H1 (cell line): Measurements from ENCODE around the gene NEDD1. TPM values are rescaled to one million over a fixed set of nuclear protein-coding genes. Genes with fewer than 3 reads are reported as not detected.
A peak's percentile ranks its signal among the peaks of the same experiment; 100 is the strongest.

Source experiments
- CTCF ChIA-PET: fragments of 300-600 bp; sonication (Branson Sonifier 250); formaldehyde crosslinking; loops from one replicate; lab custom pipeline; 2021; ENCODE audit not compliant: partially characterized antibody; lab: Charles Lee
- POLR2A ChIA-PET: fragments of 300-600 bp; sonication (Branson Sonifier 250); formaldehyde crosslinking; loops from one replicate; lab custom pipeline; 2021; ENCODE audit warnings: inconsistent platforms; ENCODE audit not compliant: partially characterized antibody; lab: Charles Lee
- DNase-seq, 2 experiments: peaks; one replicate each; pipeline versions ENCODE4 v3.0.0 to v3.0.0-alpha.2; 2010 to 2022; ENCODE audit warnings: low spot score in 2 of 2, low read depth in 1 of 2, mixed read lengths in 1 of 2
- FAIRE-seq: peaks from 2 replicates; lab custom pipeline; 2011; peaks lifted over from hg19 to GRCh38; lab: Jason Lieb, UNC
- H2AFZ ChIP-seq: 2 replicates; pipeline ENCODE4 v1.8.1; 2012; ENCODE audit warnings: low read length, inconsistent platforms
- H2AK5ac ChIP-seq: 2 replicates; pipeline ENCODE4 v1.6.1; 2013; ENCODE audit warnings: low read depth, low read length
- H2BK120ac ChIP-seq: replicated peaks from 2 replicates; pipeline ENCODE3; 2013; ENCODE audit warnings: low read depth, low read length, inconsistent platforms
- H2BK12ac ChIP-seq: 2 replicates; pipeline ENCODE4 v1.6.1; 2013; ENCODE audit warnings: low read depth, low read length
- H2BK15ac ChIP-seq: 2 replicates; pipeline ENCODE4 v1.6.1; 2013; ENCODE audit warnings: low read length
- H2BK20ac ChIP-seq: 2 replicates; pipeline ENCODE4 v1.6.1; 2013; ENCODE audit warnings: low read length
- H2BK5ac ChIP-seq: 2 replicates; pipeline ENCODE4 v1.6.1; 2013; ENCODE audit warnings: low read depth, low read length
- H3K14ac ChIP-seq: 2 replicates; pipeline ENCODE4 v1.6.1; 2013; ENCODE audit warnings: inconsistent platforms; ENCODE audit not compliant: insufficient read length
- H3K18ac ChIP-seq: 2 replicates; pipeline ENCODE4 v1.6.1; 2013; ENCODE audit warnings: low read length; ENCODE audit errors: extremely low read depth
- H3K23ac ChIP-seq: 2 replicates; pipeline ENCODE4 v1.6.1; 2013; ENCODE audit warnings: inconsistent platforms; ENCODE audit not compliant: insufficient read length
- H3K23me2 ChIP-seq: 2 replicates; pipeline ENCODE4 v1.6.1; 2013; ENCODE audit warnings: low read depth, low read length
- H3K27ac ChIP-seq: 2 replicates; pipeline ENCODE4 v1.6.1; 2011; ENCODE audit warnings: low read depth, low read length, inconsistent platforms
- H3K27me3 ChIP-seq, 4 experiments: replicated peaks in 1 of 4; 1 replicate in 1 of 4; 2 replicates in 3 of 4; pipeline versions ENCODE4 v1.6.1 to v1.8.1; 2011 to 2013; ENCODE audit warnings: low read length in 3 of 4, mild to moderate bottlenecking in 3 of 4, inconsistent platforms in 2 of 4, mixed read lengths in 2 of 4, moderate library complexity in 1 of 4; ENCODE audit not compliant: control insufficient read depth in 3 of 4, insufficient read depth in 3 of 4; ENCODE audit errors: extremely low read depth in 1 of 4
- H3K36me3 ChIP-seq, 4 experiments: 2 replicates each; pipeline versions ENCODE4 v1.6.1 to v1.8.1; 2011 to 2013; ENCODE audit warnings: mild to moderate bottlenecking in 4 of 4, low read length in 3 of 4, moderate library complexity in 2 of 4, control low read depth in 1 of 4, inconsistent platforms in 1 of 4; ENCODE audit not compliant: insufficient read depth in 4 of 4, control insufficient read depth in 2 of 4
- H3K4ac ChIP-seq: replicated peaks from 2 replicates; pipeline ENCODE3; 2013; ENCODE audit warnings: low read length, low read depth, mixed read lengths, inconsistent platforms; ENCODE audit not compliant: insufficient read length
- H3K4me1 ChIP-seq, 4 experiments: replicated peaks in 1 of 4; 1 replicate in 1 of 4; 2 replicates in 3 of 4; pipeline versions ENCODE4 v1.6.1 to v1.8.1; 2011 to 2013; ENCODE audit warnings: low read length in 3 of 4, inconsistent platforms in 2 of 4, mixed read lengths in 1 of 4; ENCODE audit not compliant: insufficient read depth in 4 of 4, control insufficient read depth in 3 of 4
- H3K4me2 ChIP-seq, 2 experiments: 2 replicates each; pipeline versions ENCODE4 v1.6.1 to v1.8.1; 2011 to 2013; ENCODE audit warnings: low read depth in 2 of 2, low read length in 2 of 2, control low read depth in 1 of 2, inconsistent platforms in 1 of 2, mild to moderate bottlenecking in 1 of 2; ENCODE audit not compliant: insufficient read depth in 1 of 2
- H3K4me3 ChIP-seq, 4 experiments: fragments of 200-600, 300-600 bp in 1 of 4; sonication (generic), shearing (Covaris generic), sonication (Bioruptor Twin) in 1 of 4; 2 replicates each; pipeline versions ENCODE4 v1.5.1 to v1.8.1; 2011 to 2016; ENCODE audit warnings: low read length in 4 of 4, low read depth in 3 of 4, control low read depth in 2 of 4, inconsistent platforms in 2 of 4, mild to moderate bottlenecking in 2 of 4, mixed read lengths in 1 of 4, moderate library complexity in 1 of 4; ENCODE audit not compliant: insufficient read depth in 2 of 4; ENCODE audit errors: extremely low read depth in 1 of 4
- H3K56ac ChIP-seq: replicated peaks from 2 replicates; pipeline ENCODE3; 2013; ENCODE audit warnings: low read depth, mild to moderate bottlenecking, mixed read lengths, low read length, inconsistent platforms; ENCODE audit not compliant: insufficient read length
- H3K79me1 ChIP-seq: 2 replicates; pipeline ENCODE4 v1.6.1; 2013; ENCODE audit warnings: low read depth, low read length, control low read depth
- H3K79me2 ChIP-seq, 2 experiments: 2 replicates each; pipeline versions ENCODE4 v1.6.1 to v1.8.1; 2012 to 2013; ENCODE audit warnings: low read length in 2 of 2, mild to moderate bottlenecking in 2 of 2, inconsistent platforms in 1 of 2; ENCODE audit not compliant: insufficient read depth in 2 of 2, control insufficient read depth in 1 of 2
- H3K9ac ChIP-seq, 4 experiments: replicated peaks in 1 of 4; 1 replicate in 1 of 4; 2 replicates in 3 of 4; pipeline versions ENCODE4 v1.6.1 to v1.8.1; 2011 to 2013; ENCODE audit warnings: low read depth in 3 of 4, low read length in 3 of 4, control low read depth in 2 of 4, mild to moderate bottlenecking in 2 of 4, moderate library complexity in 2 of 4, inconsistent platforms in 1 of 4; ENCODE audit errors: extremely low read depth in 1 of 4
- H3K9me3 ChIP-seq, 2 experiments: 2 replicates each; pipeline versions ENCODE4 v1.6.1 to v1.8.1; 2012 to 2013; ENCODE audit warnings: mild to moderate bottlenecking in 2 of 2, moderate library complexity in 2 of 2, control low read depth in 1 of 2, inconsistent platforms in 1 of 2, low read depth in 1 of 2, low read length in 1 of 2, mixed read lengths in 1 of 2; ENCODE audit not compliant: insufficient read depth in 2 of 2
- H4K20me1 ChIP-seq, 2 experiments: replicated peaks in 1 of 2; 2 replicates each; pipeline versions ENCODE3 to v1.8.1; 2011 to 2013; ENCODE audit warnings: inconsistent platforms in 2 of 2, low read length in 2 of 2, mild to moderate bottlenecking in 1 of 2; ENCODE audit not compliant: insufficient read depth in 2 of 2, control insufficient read depth in 1 of 2
- H4K5ac ChIP-seq: 2 replicates; pipeline ENCODE4 v1.6.1; 2013; ENCODE audit warnings: low read length, low read depth, mixed read lengths, inconsistent platforms; ENCODE audit not compliant: insufficient read length
- H4K8ac ChIP-seq: 2 replicates; pipeline ENCODE4 v1.8.0; 2013; ENCODE audit warnings: mild to moderate bottlenecking, moderate library complexity, low read length, inconsistent platforms; ENCODE audit not compliant: insufficient read depth; ENCODE audit errors: extremely low read depth
- H4K91ac ChIP-seq: replicated peaks from 2 replicates; pipeline ENCODE3; 2013; ENCODE audit warnings: low read length, mixed read lengths, inconsistent platforms; ENCODE audit not compliant: insufficient read length
- ASH2L ChIP-seq: fragments of 200-600, 300-600 bp; sonication (generic); IDR thresholded peaks from one replicate; pipeline ENCODE4 v1.7.1; 2017; ENCODE audit warnings: low read length
- ATF3 ChIP-seq: IDR thresholded peaks from 2 replicates; pipeline ENCODE4 v1.6.1; 2011; ENCODE audit warnings: low read depth, mild to moderate bottlenecking, low read length; ENCODE audit not compliant: insufficient read depth
- EZH2 ChIP-seq: fragments of 200-600 bp; sonication (generic); IDR thresholded peaks from 2 replicates; pipeline ENCODE4 v1.7.1; 2012; ENCODE audit warnings: low read depth, mild to moderate bottlenecking, moderate library complexity, low read length, inconsistent platforms; ENCODE audit not compliant: severe bottlenecking
- MAFK ChIP-seq: IDR thresholded peaks from 2 replicates; pipeline ENCODE4 v1.6.1; 2012; ENCODE audit warnings: low read depth, mild to moderate bottlenecking, improper control_type of control experiment, low read length
- TCF12 ChIP-seq: IDR thresholded peaks from 2 replicates; pipeline ENCODE4 v1.6.1; 2011; ENCODE audit warnings: low read depth, mild to moderate bottlenecking, low read length
- USF2 ChIP-seq: IDR thresholded peaks from 2 replicates; pipeline ENCODE4 v1.6.1; 2011; ENCODE audit warnings: low read length, improper control_type of control experiment
- WGBS, 2 experiments: shearing (Covaris generic) in 1 of 2; methylation state at CpG; one replicate each; pipeline versions ENCODE4 v1.1.6 to v1.1.7; 2013 to 2015; ENCODE audit warnings: low lambda C conversion rate in 2 of 2, mixed read lengths in 2 of 2, inconsistent platforms in 1 of 2, low coverage in 1 of 2, missing lambda C conversion rate in 1 of 2; ENCODE audit not compliant: insufficient replicate concordance in 2 of 2, insufficient coverage in 1 of 2, insufficient read length in 1 of 2; ENCODE audit errors: extremely low coverage in 1 of 2, missing lambda C conversion rate in 1 of 2; 5-methylcytosine and 5-hydroxymethylcytosine counted together
- polyA plus RNA-seq, 7 experiments: library from polyadenylated mRNA; depleted of rRNA in 3 of 7; stranded (reverse) in 5 of 7; unstranded in 2 of 7; fragments of >200 nt in 5 of 7; fragments of 200-250 nt in 2 of 7; gene quantifications; 1 replicate in 5 of 7; 2 replicates in 1 of 7; 4 replicates in 1 of 7; pipeline versions ENCODE4 v1.2.1 to v1.2.3, GENCODE V29; 2011 to 2013; ENCODE audit warnings: missing spikeins in 2 of 7, mixed read lengths in 2 of 7
- total RNA-seq: library from RNA; stranded (reverse); fragmentation: NEBNext Ultra II Directional; extraction: Animal tissue kit (Norgen Biotek cat#: 25700); gene quantifications from 2 replicates; pipeline ENCODE4 v1.2.1, GENCODE V29; 2021

NEDD1 gene
- total and polyA plus RNA-seq, 2 of the 8 experiments (the other 6 are each of a cell fraction or from before 2014, with no cell fraction given) = 9.0 to 26.6 TPM

GRCh38 chr12:96979532-96979931, 72.5 kb downstream of the NEDD1 start:
- Histone ChIP-seq H3K4me1 (peaks cover 0 to 3% (median 0%) of the 10 kb centered on the region in 4 experiments; a peak in 3 of 7 replicates), H3K27me3 (no peaks in the 10 kb centered on the region), H3K14ac (no peak overlapping the region), H2AK5ac (no peak overlapping the region), H3K4ac (no peak overlapping the region), H4K8ac (no peak overlapping the region; the same call in 1 of the 2 replicates), H3K23me2 (no peaks in the 10 kb centered on the region), H3K9me3 (no peaks in the 10 kb centered on the region; a peak in 1 of 4 replicates), H4K20me1 (no peaks in the 10 kb centered on the region), H3K9ac (no peak overlapping the region), H2AFZ (no peak overlapping the region), H2BK15ac (no peak overlapping the region), H3K4me2 (no peak overlapping the region), H3K79me2 (no peaks in the 10 kb centered on the region), H3K79me1 (no peaks in the 10 kb centered on the region), H2BK120ac (no peak overlapping the region), H2BK12ac (no peak overlapping the region), H3K4me3 (no peak overlapping the region), H3K23ac (no peak overlapping the region), H3K27ac (no peak overlapping the region), H3K56ac (no peak overlapping the region), H4K5ac (no peak overlapping the region), H3K18ac (no peak overlapping the region), H4K91ac (no peak overlapping the region), H3K36me3 (no peaks in the 10 kb centered on the region), H2BK5ac (no peak overlapping the region), H2BK20ac (no peak overlapping the region)
- 98% methylated on average over 3 of the region's 3 CpGs; no CpG with 5 or more reads in 1 of the 2 experiments for WGBS, 2 experiments
- no peak for TF ChIP-seq EZH2
- no peak for TF ChIP-seq MAFK
- TF ChIP-seq TCF12 = no peak
- no peak for TF ChIP-seq ATF3
- TF ChIP-seq ASH2L = no peak
- 0 out of 2 replicates have a peak, but pooled peaks have one; percentile 37 for TF ChIP-seq USF2
- CTCF ChIA-PET = interaction anchor here (0.7 to 1.5 kb wide), 5 partner anchors 156 to 402 kb away, joined by 3 to 5 read pairs (median 3); no protein-coding TSS in a partner anchor
- FAIRE-seq = no peak
- DNase-seq = no peak
- POLR2A ChIA-PET = no interaction called here
